IPS-NIHi7 (cell line): ENCODE data around the gene KDM2B.
A peak's percentile ranks its signal among the peaks of the same experiment; 100 is the strongest.

ENCODE experiments used
- DNase-seq: peaks from one replicate; pipeline ENCODE4 v3.0.0; 2012; ENCODE audit warnings: mixed read lengths; ENCODE audit errors: extremely low spot score

Gene KDM2B

GRCh38 chr12:121430833-121431415 is 149.9 kb downstream of the KDM2B start:
- DNase-seq: no peak

- DNase-seq: no peak
These were observed 151.9 kb downstream of the KDM2B start for GRCh38 chr12:121428883-121429282.

GRCh38 chr12:121427556-121428050 is 153.2 kb downstream of the KDM2B start:
- DNase-seq: no peak

- no peak for DNase-seq
These were observed 156.2 kb downstream of the KDM2B start for GRCh38 chr12:121424624-121424975.

- DNase-seq: no peak
These were observed 156.9 kb downstream of the KDM2B start for GRCh38 chr12:121423682-121424623.

- no peak for DNase-seq
These were observed 157.6 kb downstream of the KDM2B start for GRCh38 chr12:121423253-121423652.

GRCh38 chr12:121420109-121420508 is 160.7 kb downstream of the KDM2B start:
- no peak for DNase-seq

- no peak for DNase-seq
These were observed 163.0 kb downstream of the KDM2B start for GRCh38 chr12:121417847-121418246.

- DNase-seq: no peak
These were observed 166.9 kb downstream of the KDM2B start for GRCh38 chr12:121413917-121414316.

- no peak for DNase-seq
These were observed 175.6 kb downstream of the KDM2B start for GRCh38 chr12:121405211-121405610.

- DNase-seq: no peak
These were observed 176.1 kb downstream of the KDM2B start for GRCh38 chr12:121404734-121405133.

- DNase-seq: no peak
These were observed 177.1 kb downstream of the KDM2B start for GRCh38 chr12:121403721-121404120.

- peak; percentile 28 for DNase-seq
These were observed 180.3 kb downstream of the KDM2B start for GRCh38 chr12:121400332-121401139.

- peak; percentile 100 for DNase-seq
These were observed 181.2 kb downstream of the KDM2B start, which contains the start of gene RNF34 for GRCh38 chr12:121399391-121400331. TSS of gene RNF34 (plus strand) at chr12:121400118. CDS start at chr12:121400213, 95 bp downstream.

- DNase-seq: no peak
These were observed 182.5 kb downstream of the KDM2B start for GRCh38 chr12:121398355-121398754.

GRCh38 chr12:121397521-121397920 is 183.3 kb downstream of the KDM2B start:
- DNase-seq: no peak

GRCh38 chr12:121392325-121392716 is 188.5 kb downstream of the KDM2B start:
- no peak for DNase-seq

GRCh38 chr12:121391619-121392324 is 189.1 kb downstream of the KDM2B start:
- DNase-seq: no peak

- no peak for DNase-seq
These were observed 190.0 kb downstream of the KDM2B start for GRCh38 chr12:121390856-121391255.

GRCh38 chr12:121388421-121388981 is 192.3 kb downstream of the KDM2B start:
- DNase-seq: no peak
